Body of pancreas (tissue), 4 donors: ENCODE measurements around the gene DNAJB12.

Experiments
- CTCF ChIP-seq, 7 experiments: fragments of 450-650 bp in 4 of 7; fragments of 200-600 bp in 3 of 7; sonication (generic) in 3 of 7; IDR thresholded peaks; one replicate each; pipeline ENCODE4 v1.5.1; 2016 to 2019; ENCODE audit warnings: antibody characterized with exemption in 7 of 7
- POLR2A ChIP-seq, 3 donors: fragments of 450-650 bp; IDR thresholded peaks; one replicate each; pipeline ENCODE4 v1.6.1; 2016; ENCODE audit warnings: antibody characterized with exemption in 3 of 3, mild to moderate bottlenecking in 2 of 3

GRCh38 chr10:72323108-72323749 lies 31.5 kb downstream of the DNAJB12 start:
- TF ChIP-seq CTCF (IDR thresholded peaks at IDR 0.05) (no peak), POLR2A (IDR thresholded peaks at IDR 0.05) (no peak)
